Large intestine (tissue), 3 donors: Measurements from ENCODE around the gene COPRS. TPM values are rescaled to one million over a fixed set of nuclear protein-coding genes. Genes with fewer than 3 reads are reported as not detected.
"Not testable (repeated sequence)": the region's sequence is repeated elsewhere in the genome, so short reads cannot be mapped to it uniquely, and the experiment has no call there.

Experiments used
- DNase-seq, 2 donors: peaks; one replicate each; pipeline versions ENCODE4 v3.0.0 to v3.0.0-alpha.2; 2013
- H3K27ac ChIP-seq: one replicate; pipeline ENCODE4 v1.5.1; 2013; ENCODE audit warnings: low read length
- H3K27me3 ChIP-seq: 2 replicates; pipeline ENCODE4 v1.6.1; 2013; ENCODE audit warnings: low read length; ENCODE audit not compliant: control insufficient read depth, insufficient read depth
- H3K36me3 ChIP-seq: 2 replicates; pipeline ENCODE4 v1.6.1; 2013; ENCODE audit warnings: low read length; ENCODE audit not compliant: control insufficient read depth, insufficient read depth
- H3K4me1 ChIP-seq: one replicate; pipeline ENCODE4 v1.6.1; 2013; ENCODE audit warnings: low read length; ENCODE audit not compliant: control insufficient read depth, insufficient read depth
- H3K4me3 ChIP-seq: one replicate; pipeline ENCODE4 v1.5.1; 2013; ENCODE audit warnings: low read length
- H3K9me3 ChIP-seq: one replicate; pipeline ENCODE4 v1.6.1; 2013; ENCODE audit warnings: mild to moderate bottlenecking, low read depth, low read length, moderate library complexity; ENCODE audit not compliant: control insufficient read depth
- WGBS: methylation state at CpG from one replicate; pipeline ENCODE4 v1.1.5; 2013; ENCODE audit warnings: low lambda C conversion rate; ENCODE audit not compliant: insufficient coverage; 5-methylcytosine and 5-hydroxymethylcytosine counted together
- polyA plus RNA-seq: library from polyadenylated mRNA; unstranded; fragments of 120-200 nt; gene quantifications from one replicate; pipeline ENCODE4 v1.2.1, GENCODE V29; 2013

Gene COPRS
- polyA plus RNA-seq, 1 donor, result 35.9 TPM

DNA sequence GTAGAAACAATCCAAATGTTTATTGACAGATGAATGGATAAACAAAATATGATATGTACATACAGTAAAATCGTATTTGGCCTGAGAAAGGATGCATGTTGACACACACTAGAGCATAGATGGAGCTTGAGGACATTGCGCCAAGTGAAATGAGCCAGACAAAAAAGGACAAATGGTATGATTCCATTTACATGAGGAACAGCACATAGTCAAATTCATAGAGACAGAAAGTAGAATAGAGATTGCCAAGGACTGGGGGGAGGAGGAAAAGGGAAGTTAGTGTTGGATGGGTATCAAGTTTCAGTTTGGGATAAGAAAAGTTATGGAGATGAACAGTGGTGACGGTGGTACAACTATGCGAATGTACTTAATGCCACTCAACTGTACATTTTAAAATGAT, 47.9 kb downstream of the COPRS start:
- DNase-seq, result no peak
- H3K4me1 ChIP-seq, result peaks cover 13% of the 10 kb centered on the region
- 100% methylated on average over 1 of the region's 4 CpGs for WGBS
- H3K27ac ChIP-seq, result no peak overlapping the region
- H3K27me3 ChIP-seq, result no peaks in the 10 kb centered on the region
- H3K4me3 ChIP-seq, result no peak overlapping the region
- no peaks in the 10 kb centered on the region for H3K36me3 ChIP-seq
- H3K9me3 ChIP-seq, result peaks cover 2% of the 10 kb centered on the region

DNA sequence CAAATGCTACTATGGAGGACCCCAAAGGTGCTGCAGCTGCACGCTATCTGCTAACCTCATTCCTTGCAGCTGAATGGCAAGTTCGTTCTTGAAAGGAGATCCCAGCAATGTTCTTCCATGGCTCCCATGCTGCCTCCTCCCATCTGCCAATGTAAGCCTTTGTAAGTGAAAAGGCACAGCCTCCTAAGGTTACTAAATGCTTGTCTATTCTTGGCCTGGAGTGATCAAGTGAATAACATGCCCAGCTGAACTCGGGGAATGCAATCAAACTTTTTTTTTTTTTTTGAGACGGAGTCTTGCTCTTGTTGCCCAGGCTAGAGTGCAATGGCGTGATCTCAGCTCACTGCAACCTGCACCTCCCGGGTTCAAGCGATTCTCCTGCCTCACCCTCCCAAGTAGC, 49.2 kb downstream of the COPRS start:
- peaks cover 13% of the 10 kb centered on the region for H3K4me1 ChIP-seq
- not testable (repeated sequence) for H3K36me3 ChIP-seq, H3K4me3 ChIP-seq, H3K27ac ChIP-seq, H3K27me3 ChIP-seq, DNase-seq, H3K9me3 ChIP-seq
- no CpG with 5 or more reads among the region's 7 CpGs for WGBS

DNA sequence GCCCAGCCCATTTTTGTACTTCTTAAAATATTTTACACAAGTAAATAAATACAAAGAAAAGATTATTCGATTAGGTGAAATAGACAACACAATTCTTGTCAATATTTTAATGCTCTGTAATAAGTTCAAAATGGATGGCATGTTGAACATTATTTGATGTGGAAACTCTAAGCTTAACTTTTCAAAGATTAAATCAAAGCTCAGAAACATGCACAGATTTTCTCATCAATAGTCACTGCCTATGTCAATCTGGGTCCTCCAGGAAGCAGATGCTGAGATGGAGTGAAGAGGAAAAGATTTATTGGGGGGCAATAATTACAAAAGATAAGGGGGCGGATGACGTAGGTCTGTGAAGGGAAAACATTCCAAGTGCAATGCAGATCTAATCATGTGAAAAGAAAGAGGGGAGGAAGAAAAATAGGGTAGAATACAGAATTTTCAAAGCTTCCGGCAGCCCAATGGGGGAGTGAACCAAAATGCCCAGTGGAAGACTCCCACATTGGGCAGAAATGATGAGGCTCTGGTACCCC, 50.5 kb downstream of the COPRS start:
- Histone ChIP-seq H3K36me3 (no peaks in the 10 kb centered on the region), H3K4me3 (no peak overlapping the region), H3K27me3 (no peaks in the 10 kb centered on the region), H3K4me1 (peaks cover 21% of the 10 kb centered on the region), H3K9me3 (peaks cover 2% of the 10 kb centered on the region), H3K27ac (peak overlapping the region; percentile 76)
- peak; percentile 42 to 82 for DNase-seq
- WGBS, result 26% methylated on average over 2 of the region's 4 CpGs

DNA sequence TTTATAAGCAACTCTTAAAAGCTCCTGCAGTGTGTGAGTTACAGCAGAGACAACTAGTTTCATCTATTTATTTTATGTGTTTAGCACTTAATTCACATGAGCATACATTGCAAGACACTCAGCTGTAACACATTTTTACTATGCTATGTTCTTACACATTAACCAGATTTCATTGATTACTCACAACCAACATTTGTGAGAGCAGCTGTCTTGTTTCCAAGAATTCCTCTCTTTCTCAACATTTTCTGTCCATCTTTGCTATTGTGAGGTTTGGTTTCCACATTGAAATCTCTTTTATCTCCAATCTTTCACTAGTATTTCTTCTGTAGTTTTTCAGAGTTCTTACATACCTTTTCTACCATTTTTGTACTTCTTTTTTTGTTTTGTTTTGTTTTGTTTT, 51.2 kb downstream of the COPRS start:
- H3K4me1 ChIP-seq, result peaks cover 28% of the 10 kb centered on the region
- H3K36me3 ChIP-seq, result no peaks in the 10 kb centered on the region
- DNase-seq, result peak in 1 of 2 donors; percentile 51
- peaks cover 2% of the 10 kb centered on the region for H3K9me3 ChIP-seq
- H3K27me3 ChIP-seq, result no peaks in the 10 kb centered on the region
- peak overlapping the region; percentile 71 for H3K27ac ChIP-seq
- H3K4me3 ChIP-seq, result no peak overlapping the region

DNA sequence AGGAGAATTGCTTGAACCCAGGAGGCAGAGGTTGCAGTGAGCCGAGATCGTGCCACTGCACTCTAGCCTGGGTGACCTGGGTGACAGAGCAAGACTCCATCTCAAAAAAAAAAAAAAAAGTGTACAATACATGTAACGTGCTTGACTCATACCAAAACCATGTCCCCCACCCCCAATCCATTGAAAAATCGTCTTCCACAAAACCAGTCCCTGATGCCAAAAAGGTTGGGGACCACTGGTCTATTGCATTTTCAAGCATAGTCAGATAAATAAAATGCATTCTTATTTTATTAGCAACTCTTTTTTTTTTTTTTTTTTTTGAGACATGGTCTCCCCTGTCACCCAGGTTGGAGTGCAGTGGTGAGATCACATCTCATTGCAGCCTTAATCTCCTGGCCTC, 52.1 kb downstream of the COPRS start:
- Histone ChIP-seq H3K9me3 (peaks cover 2% of the 10 kb centered on the region), H3K27ac (no peak overlapping the region), H3K4me1 (peaks cover 31% of the 10 kb centered on the region), H3K27me3 (no peaks in the 10 kb centered on the region), H3K4me3 (no peak overlapping the region), H3K36me3 (no peaks in the 10 kb centered on the region)
- WGBS, result no CpG with 5 or more reads among the region's 4 CpGs
- DNase-seq, result no peak

DNA sequence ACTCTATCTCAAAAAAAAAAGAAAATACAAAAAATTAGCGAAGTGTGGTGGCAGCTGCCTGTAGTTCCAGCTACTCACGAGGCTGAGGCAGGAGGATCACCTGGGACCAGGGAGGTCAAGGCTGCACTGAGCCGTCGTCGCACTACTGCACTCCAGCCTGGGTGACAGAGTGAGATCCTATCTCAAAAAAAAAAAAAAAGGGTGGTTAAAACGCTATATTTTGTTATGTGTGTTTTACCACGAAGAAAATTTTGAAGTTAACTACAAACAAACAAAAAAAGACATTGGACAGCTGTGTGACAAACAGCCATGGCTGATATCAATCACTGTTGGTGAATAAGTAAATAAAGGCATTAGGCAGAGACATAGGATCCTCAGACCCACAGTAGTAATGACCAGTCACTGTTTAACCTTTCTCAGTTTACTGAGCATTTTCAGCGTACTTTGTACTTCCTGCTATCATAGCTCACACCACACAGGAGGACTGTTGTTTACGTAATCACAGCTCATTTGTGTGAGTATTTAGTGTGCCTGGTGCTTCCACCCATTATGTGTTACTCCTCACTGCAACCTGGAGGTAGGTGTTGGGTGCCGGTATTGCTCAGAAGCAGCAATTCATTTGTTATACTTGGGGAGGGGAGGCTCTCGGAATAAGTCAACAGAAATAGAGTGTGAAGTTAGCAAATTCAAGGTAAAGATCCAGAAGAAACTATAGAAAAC, 55.4 kb downstream of the COPRS start:
- Histone ChIP-seq H3K27me3 (no peaks in the 10 kb centered on the region), H3K4me3 (no peak overlapping the region), H3K27ac (peak overlapping the region; percentile 79), H3K4me1 (peaks cover 25% of the 10 kb centered on the region), H3K36me3 (no peaks in the 10 kb centered on the region), H3K9me3 (no peaks in the 10 kb centered on the region)
- 39% methylated on average over 2 of the region's 11 CpGs for WGBS
- DNase-seq, result peak; percentile 85 to 95

DNA sequence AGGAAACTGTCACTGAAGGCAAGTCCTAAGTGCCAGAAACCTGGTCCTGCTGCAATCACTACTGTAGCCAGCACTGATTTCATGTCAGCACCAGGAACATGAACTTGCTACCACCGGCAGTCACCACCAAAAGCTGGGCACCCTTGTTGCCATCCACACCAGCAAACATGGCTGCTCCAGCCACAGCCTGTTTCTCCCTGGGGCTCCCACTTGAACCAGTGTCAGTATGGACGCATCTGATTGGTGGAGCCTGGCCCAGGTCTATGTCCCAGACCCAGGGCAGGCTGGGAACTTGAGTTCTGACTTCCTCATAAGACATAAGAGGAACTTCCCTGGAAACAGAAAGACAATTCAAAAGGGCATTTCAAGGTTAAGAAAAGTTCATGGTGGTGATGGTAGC, 56.5 kb downstream of the COPRS start:
- Histone ChIP-seq H3K4me3 (no peak overlapping the region), H3K9me3 (no peaks in the 10 kb centered on the region), H3K27ac (peak overlapping the region; percentile 14), H3K27me3 (no peaks in the 10 kb centered on the region), H3K36me3 (no peaks in the 10 kb centered on the region), H3K4me1 (peaks cover 24% of the 10 kb centered on the region)
- peak; percentile 38 to 66 for DNase-seq
- no CpG with 5 or more reads among the region's 2 CpGs for WGBS

Other genes with a start within 250 kb of the COPRS start
- 59.2 TPM for gene UTP6, start 42.5 kb upstream of the COPRS start, polyA plus RNA-seq
- gene SUZ12, start 77.8 kb upstream of the COPRS start, polyA plus RNA-seq, result 35.8 TPM
- 29.0 TPM for gene LRRC37B, start 148.1 kb upstream of the COPRS start, polyA plus RNA-seq